ENCODE results near the gene SLC40A1. TPM values are rescaled to one million over a fixed set of nuclear protein-coding genes. Genes with fewer than 3 reads are reported as not detected.
"Not testable (repeated sequence)": the region's sequence is repeated elsewhere in the genome, so short reads cannot be mapped to it uniquely, and the experiment has no call there.

SLC40A1 gene
- total and polyA plus RNA-seq, 7 donors, result 8.4 to 65.7 (median 27.8) TPM

- H3K27me3 ChIP-seq (ENCODE audit: insufficient read depth in 3 of 3, low read length in 2 of 3), result no peaks in the 10 kb centered on the region
- H3K4me3 ChIP-seq, result no peak overlapping the region
- no peaks in the 10 kb centered on the region for H3K36me3 ChIP-seq (ENCODE audit: insufficient read depth in 1 of 2, low read depth in 1 of 2)
- 89 to 100% (median 97%) methylated on average over 1 of the region's 1 CpG for WGBS, 3 donors
- H3K4me1 ChIP-seq, result peaks cover 18% of the 10 kb centered on the region
- TF ChIP-seq CTCF (IDR thresholded peaks at IDR 0.05), result no peak
- H3K9me3 ChIP-seq, result no peaks in the 10 kb centered on the region
- no peak for ATAC-seq
- DNase-seq, result no peak
- intact Hi-C loops (cut with DNase I), result no loop called here
- no peak overlapping the region for H3K27ac ChIP-seq
Measured at GRCh38 chr2:189609853-189610252, 29.3 kb upstream of the SLC40A1 start.

- intact Hi-C loops (cut with DNase I), result no loop called here
- no peaks in the 10 kb centered on the region for H3K9me3 ChIP-seq
Measured at GRCh38 chr2:189609423-189609816, 28.8 kb upstream of the SLC40A1 start.

GRCh38 chr2:189608795-189609422 lies 28.3 kb upstream of the SLC40A1 start:
- H3K36me3 ChIP-seq (ENCODE audit: insufficient read depth in 1 of 2, low read depth in 1 of 2), result no peaks in the 10 kb centered on the region
- peaks cover 11% of the 10 kb centered on the region for H3K4me1 ChIP-seq
- no peak overlapping the region for H3K27ac ChIP-seq
- no peaks in the 10 kb centered on the region for H3K9me3 ChIP-seq
- DNase-seq, result no peak
- intact Hi-C loops (cut with DNase I), result no loop called here
- ATAC-seq, result no peak
- no peak overlapping the region for H3K4me3 ChIP-seq
- no peak for TF ChIP-seq CTCF (IDR thresholded peaks at IDR 0.05)
- 89 to 94% (median 93%) methylated on average over 2 of the region's 2 CpGs for WGBS, 3 donors
- H3K27me3 ChIP-seq (ENCODE audit: insufficient read depth in 3 of 3, low read length in 2 of 3), result no peaks in the 10 kb centered on the region

More at GRCh38 chr2:189609423-189609816, 28.8 kb upstream of the SLC40A1 start:
- no peak for TF ChIP-seq CTCF (IDR thresholded peaks at IDR 0.05)
- DNase-seq, result no peak
- no peak for ATAC-seq
- Histone ChIP-seq H3K27ac (no peak overlapping the region), H3K4me3 (no peak overlapping the region), H3K36me3 (ENCODE audit: insufficient read depth in 1 of 2, low read depth in 1 of 2) (no peaks in the 10 kb centered on the region), H3K27me3 (ENCODE audit: insufficient read depth in 3 of 3, low read length in 2 of 3) (no peaks in the 10 kb centered on the region), H3K4me1 (peaks cover 16% of the 10 kb centered on the region)
- WGBS, 3 donors, result 84 to 90% (median 88%) methylated on average over 4 of the region's 4 CpGs

- TF ChIP-seq CTCF (IDR thresholded peaks at IDR 0.05), result no peak
- intact Hi-C loops (cut with DNase I), result no loop called here
- Histone ChIP-seq H3K27me3 (ENCODE audit: insufficient read depth in 3 of 3, low read length in 2 of 3) (no peaks in the 10 kb centered on the region), H3K36me3 (ENCODE audit: insufficient read depth in 1 of 2, low read depth in 1 of 2) (no peaks in the 10 kb centered on the region), H3K4me1 (peaks cover 7% of the 10 kb centered on the region), H3K9me3 (no peaks in the 10 kb centered on the region), H3K4me3 (no peak overlapping the region), H3K27ac (no peak overlapping the region)
- DNase-seq (no peak), ATAC-seq (no peak)
- WGBS, 3 donors, result 91 to 93% (median 92%) methylated on average over 4 of the region's 4 CpGs
Measured at GRCh38 chr2:189608170-189608569, 27.6 kb upstream of the SLC40A1 start.

- Histone ChIP-seq H3K4me1 (no peaks in the 10 kb centered on the region), H3K36me3 (ENCODE audit: insufficient read depth in 1 of 2, low read depth in 1 of 2) (no peaks in the 10 kb centered on the region), H3K4me3 (no peak overlapping the region), H3K27ac (no peak overlapping the region), H3K9me3 (no peaks in the 10 kb centered on the region), H3K27me3 (ENCODE audit: insufficient read depth in 3 of 3, low read length in 2 of 3) (no peaks in the 10 kb centered on the region)
- intact Hi-C loops (cut with DNase I), result no loop called here
- DNase-seq (no peak), ATAC-seq (no peak)
- no peak for TF ChIP-seq CTCF (IDR thresholded peaks at IDR 0.05)
- 88 to 89% (median 88%) methylated on average over 4 of the region's 4 CpGs for WGBS, 3 donors
Measured at GRCh38 chr2:189602233-189602632, 21.6 kb upstream of the SLC40A1 start.

- DNase-seq; H3K4me1 ChIP-seq; intact Hi-C loops (cut with DNase I); ATAC-seq; H3K4me3 ChIP-seq; H3K27ac ChIP-seq; H3K27me3 ChIP-seq (ENCODE audit: insufficient read depth in 3 of 3, low read length in 2 of 3); H3K9me3 ChIP-seq; H3K36me3 ChIP-seq (ENCODE audit: insufficient read depth in 1 of 2, low read depth in 1 of 2): not testable (repeated sequence)
- WGBS, 3 donors, result 95 to 99% (median 99%) methylated on average over 1 to 2 of the region's 2 CpGs
Measured at GRCh38 chr2:189601652-189602051, 21.1 kb upstream of the SLC40A1 start.
